Endothelial cell of umbilical vein (primary cell): ENCODE measurements around the gene PTOV1. TPM values are rescaled to one million over a fixed set of nuclear protein-coding genes. Genes with fewer than 3 reads are reported as not detected.

ENCODE experiments used
- BruUV-seq: library from RNA; stranded (reverse); fragments of 400-500 nt; replicated peaks from 2 replicates; lab custom pipeline; 2021; lab: Mats Ljungman, UMichigan
- CTCF ChIA-PET: fragments of 300-600, 350-600 bp; sonication (Branson Sonifier 250); formaldehyde crosslinking; loops from one replicate; lab custom pipeline; 2021; ENCODE audit warnings: antibody characterized with exemption, inconsistent platforms; lab: Charles Lee
- POLR2A ChIA-PET: fragments of 300-600, 350-600 bp; sonication (Branson Sonifier 250); formaldehyde crosslinking; loops from one replicate; lab custom pipeline; 2021; ENCODE audit warnings: antibody characterized with exemption, inconsistent platforms; lab: Charles Lee
- DNase-seq: peaks from one replicate; pipeline ENCODE4 v3.0.0-alpha.2; 2011; ENCODE audit warnings: low read depth, low spot score
- FAIRE-seq: peaks from 2 replicates; lab custom pipeline; 2011; peaks lifted over from hg19 to GRCh38; lab: Jason Lieb, UNC
- H2AFZ ChIP-seq: 2 replicates; pipeline ENCODE4 v1.6.0; 2012; ENCODE audit warnings: low read depth, low read length, control low read depth, inconsistent platforms
- H3K27ac ChIP-seq: 2 replicates; pipeline ENCODE4 v1.5.1; 2011; ENCODE audit warnings: low read depth, mild to moderate bottlenecking, control low read depth, low read length, moderate library complexity; ENCODE audit not compliant: insufficient read depth
- H3K27me3 ChIP-seq, 2 experiments: 2 replicates each; pipeline versions ENCODE4 v1.6.0 to v1.6.1; 2011; ENCODE audit warnings: low read length in 2 of 2, mixed read lengths in 1 of 2; ENCODE audit not compliant: control insufficient read depth in 2 of 2, insufficient read depth in 2 of 2
- H3K36me3 ChIP-seq, 2 experiments: 2 replicates in 1 of 2; 3 replicates in 1 of 2; pipeline ENCODE4 v1.5.1; 2011; ENCODE audit warnings: low read length in 2 of 2, mild to moderate bottlenecking in 1 of 2, moderate library complexity in 1 of 2; ENCODE audit not compliant: control insufficient read depth in 2 of 2, insufficient read depth in 2 of 2; ENCODE audit errors: extremely low read depth in 1 of 2
- H3K4me1 ChIP-seq: 3 replicates; pipeline ENCODE4 v1.5.1; 2011; ENCODE audit warnings: mild to moderate bottlenecking, low read length; ENCODE audit not compliant: control insufficient read depth, insufficient read depth; ENCODE audit errors: extremely low read depth
- H3K4me2 ChIP-seq: 2 replicates; pipeline ENCODE4 v1.6.1; 2011; ENCODE audit warnings: low read length, control low read depth, mixed read lengths; ENCODE audit not compliant: insufficient read depth
- H3K4me3 ChIP-seq, 3 experiments: fragments of 200-600 bp in 1 of 3; sonication (generic), shearing (Covaris generic) in 1 of 3; replicated peaks in 1 of 3; 2 replicates each; pipeline ENCODE4 v1.5.1; 2011 to 2016; ENCODE audit warnings: control low read depth in 3 of 3, low read length in 3 of 3, mild to moderate bottlenecking in 2 of 3, inconsistent platforms in 1 of 3, low read depth in 1 of 3, moderate library complexity in 1 of 3; ENCODE audit not compliant: insufficient read depth in 1 of 3
- H3K79me2 ChIP-seq: 2 replicates; pipeline ENCODE4 v1.6.0; 2012; ENCODE audit warnings: low read length, inconsistent platforms; ENCODE audit not compliant: control insufficient read depth, insufficient read depth
- H3K9ac ChIP-seq: replicated peaks from 2 replicates; pipeline ENCODE3; 2011; ENCODE audit warnings: low read length, control low read depth; ENCODE audit not compliant: insufficient read depth; ENCODE audit errors: extremely low read depth
- H3K9me1 ChIP-seq: replicated peaks from 3 replicates; pipeline ENCODE4 v1.6.0; 2011; ENCODE audit warnings: mild to moderate bottlenecking, low read length; ENCODE audit not compliant: control insufficient read depth, insufficient read depth; ENCODE audit errors: extremely low read depth
- H3K9me3 ChIP-seq: replicated peaks from 2 replicates; pipeline ENCODE4 v1.5.1; 2012; ENCODE audit warnings: low read length, inconsistent platforms; ENCODE audit not compliant: control insufficient read depth, insufficient read depth
- H4K20me1 ChIP-seq: replicated peaks from 2 replicates; pipeline ENCODE3; 2011; ENCODE audit warnings: mild to moderate bottlenecking, low read length; ENCODE audit not compliant: control insufficient read depth, insufficient read depth; ENCODE audit errors: extremely low read depth
- EZH2 ChIP-seq: IDR thresholded peaks from 2 replicates; pipeline ENCODE4 v1.6.1; 2012; ENCODE audit warnings: borderline replicate concordance, low read depth, mild to moderate bottlenecking, moderate library complexity, low read length, inconsistent platforms; ENCODE audit not compliant: severe bottlenecking
- FOS ChIP-seq: IDR thresholded peaks from 2 replicates; pipeline ENCODE4 v1.6.1; 2011; ENCODE audit warnings: mild to moderate bottlenecking, low read length, moderate library complexity, borderline replicate concordance; ENCODE audit not compliant: insufficient read depth
- GATA2 ChIP-seq: IDR thresholded peaks from 2 replicates; pipeline ENCODE4 v1.7.0; 2011; ENCODE audit warnings: low read depth, mild to moderate bottlenecking, moderate library complexity, mixed read lengths, low read length; ENCODE audit not compliant: insufficient read length, insufficient read depth
- JUN ChIP-seq: IDR thresholded peaks from 2 replicates; pipeline ENCODE4 v1.6.1; 2011; ENCODE audit warnings: borderline replicate concordance, low read depth; ENCODE audit not compliant: insufficient read length, insufficient read depth
- MYC ChIP-seq: IDR thresholded peaks from one replicate; pipeline ENCODE4 v1.6.1; 2011; ENCODE audit warnings: mild to moderate bottlenecking, low read depth, low read length
- POLR2A ChIP-seq: IDR thresholded peaks from 2 replicates; pipeline ENCODE4 v1.6.1; 2012; ENCODE audit warnings: low read depth, mild to moderate bottlenecking, control low read depth, low read length
- POLR2AphosphoS5 ChIP-seq: IDR thresholded peaks from 2 replicates; pipeline ENCODE4 v1.6.1; 2012; ENCODE audit warnings: low read depth, mild to moderate bottlenecking, control low read depth, low read length, moderate library complexity; ENCODE audit not compliant: insufficient read depth
- dilution Hi-C: fragments of 300-500 bp; cut with MboI; formaldehyde crosslinking; loops from one replicate; pipeline ENCODE4 v1.15.0; 2019; ENCODE audit warnings: low sequenced_read_pairs; ENCODE audit not compliant: extremely low pct_ligation_motif_present
- intact Hi-C: fragments of 100-400 bp; cut with micrococcal nuclease; formaldehyde crosslinking; loops from one replicate; pipeline ENCODE4 v1.10.0; 2022
- polyA plus RNA-seq, 4 experiments: library from polyadenylated mRNA; depleted of rRNA in 3 of 4; stranded (reverse) in 3 of 4; unstranded in 1 of 4; fragments of >200 nt; gene quantifications; 2 replicates each; pipeline versions ENCODE4 v1.2.1 to v1.2.3, GENCODE V29; 2011 to 2012; ENCODE audit warnings: missing spikeins in 1 of 4
- total RNA-seq: library from RNA; stranded (reverse); gene quantifications from 2 replicates; pipeline ENCODE4 v1.2.3, GENCODE V29; 2021
- TF ChIP-seq, protein P1 (sequence below): IDR thresholded peaks from 2 replicates; pipeline ENCODE4 v1.6.1; 2011; ENCODE audit not compliant: insufficient read depth, insufficient read length
- TF ChIP-seq, protein P2 (sequence below), 2 donors: IDR thresholded peaks; 1 replicate in 1 of 2; 2 replicates in 1 of 2; pipeline ENCODE4 v1.5.1; 2011; ENCODE audit warnings: low read length in 2 of 2, mild to moderate bottlenecking in 2 of 2, moderate library complexity in 2 of 2, control low read depth in 1 of 2, inconsistent platforms in 1 of 2, low read depth in 1 of 2; ENCODE audit not compliant: insufficient read depth in 1 of 2; ENCODE audit errors: extremely low read depth in 1 of 2

Gene PTOV1
- total and polyA plus RNA-seq, 2 donors (not counting 3 experiments of a cell fraction or from before 2014, with no cell fraction given), result 116 to 184 TPM

DNA sequence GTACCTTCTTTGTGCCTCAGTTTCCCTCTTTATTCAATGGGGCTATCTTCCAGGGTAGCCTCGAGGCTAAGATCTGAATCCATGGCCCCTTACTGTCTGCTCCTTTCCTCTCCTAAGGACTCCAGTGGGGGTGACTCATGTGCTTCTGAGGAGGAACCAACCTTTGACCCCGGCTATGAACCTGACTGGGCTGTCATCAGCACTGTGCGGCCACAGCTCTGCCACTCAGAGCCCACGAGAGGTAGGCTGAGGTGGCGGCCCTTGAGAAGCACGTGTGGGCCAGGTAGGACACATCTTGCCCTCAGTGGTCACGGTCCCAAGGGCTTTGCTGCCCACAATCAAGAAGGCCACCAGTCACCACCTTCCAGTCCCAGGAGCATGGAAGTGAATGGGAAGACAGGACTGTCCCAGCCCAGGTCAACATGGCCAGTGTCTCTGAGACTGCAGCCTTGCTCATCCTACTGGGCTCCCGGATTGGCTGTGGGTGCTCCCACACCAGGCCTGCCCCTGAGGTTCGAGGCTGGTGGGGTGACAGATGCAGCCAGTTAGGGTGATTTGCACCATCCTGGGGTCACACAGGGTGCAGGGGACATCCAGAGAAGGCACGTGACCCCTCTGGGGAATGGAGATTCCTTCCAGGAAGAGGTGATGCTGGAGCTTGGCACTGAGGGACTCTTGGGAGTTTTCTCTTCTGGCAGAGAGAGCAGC is 29.4 kb downstream of the PTOV1 start:
- no peaks in the 10 kb centered on the region for H4K20me1 ChIP-seq
- H3K36me3 ChIP-seq, result peaks cover 18 to 45% of the 10 kb centered on the region in 2 experiments
- H3K4me3 ChIP-seq, result no peak overlapping the region
- peaks cover 7% of the 10 kb centered on the region for H3K79me2 ChIP-seq
- H3K9ac ChIP-seq, result no peak overlapping the region
- intact Hi-C loops, result no loop called here
- H3K9me3 ChIP-seq, result no peaks in the 10 kb centered on the region
- no peak overlapping the region for H3K4me2 ChIP-seq
- POLR2A ChIA-PET, result interaction anchor here (0.6 kb wide), 1 partner anchor 16 kb away, joined by 3 read pairs; the partner anchor contains the start of gene IL4I1
- no TSS peak for BruUV-seq
- dilution Hi-C loops, result no loop called here
- no peaks in the 10 kb centered on the region for H3K27me3 ChIP-seq
- no peak overlapping the region for H3K27ac ChIP-seq
- TF ChIP-seq MYC (no peak), POLR2A (no peak), JUN (no peak), EZH2 (no peak), FOS (no peak), POLR2AphosphoS5 (no peak), GATA2 (no peak)
- TF ChIP-seq, protein P1, sequence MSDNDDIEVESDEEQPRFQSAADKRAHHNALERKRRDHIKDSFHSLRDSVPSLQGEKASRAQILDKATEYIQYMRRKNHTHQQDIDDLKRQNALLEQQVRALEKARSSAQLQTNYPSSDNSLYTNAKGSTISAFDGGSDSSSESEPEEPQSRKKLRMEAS, result no peak
- TF ChIP-seq, protein P2, sequence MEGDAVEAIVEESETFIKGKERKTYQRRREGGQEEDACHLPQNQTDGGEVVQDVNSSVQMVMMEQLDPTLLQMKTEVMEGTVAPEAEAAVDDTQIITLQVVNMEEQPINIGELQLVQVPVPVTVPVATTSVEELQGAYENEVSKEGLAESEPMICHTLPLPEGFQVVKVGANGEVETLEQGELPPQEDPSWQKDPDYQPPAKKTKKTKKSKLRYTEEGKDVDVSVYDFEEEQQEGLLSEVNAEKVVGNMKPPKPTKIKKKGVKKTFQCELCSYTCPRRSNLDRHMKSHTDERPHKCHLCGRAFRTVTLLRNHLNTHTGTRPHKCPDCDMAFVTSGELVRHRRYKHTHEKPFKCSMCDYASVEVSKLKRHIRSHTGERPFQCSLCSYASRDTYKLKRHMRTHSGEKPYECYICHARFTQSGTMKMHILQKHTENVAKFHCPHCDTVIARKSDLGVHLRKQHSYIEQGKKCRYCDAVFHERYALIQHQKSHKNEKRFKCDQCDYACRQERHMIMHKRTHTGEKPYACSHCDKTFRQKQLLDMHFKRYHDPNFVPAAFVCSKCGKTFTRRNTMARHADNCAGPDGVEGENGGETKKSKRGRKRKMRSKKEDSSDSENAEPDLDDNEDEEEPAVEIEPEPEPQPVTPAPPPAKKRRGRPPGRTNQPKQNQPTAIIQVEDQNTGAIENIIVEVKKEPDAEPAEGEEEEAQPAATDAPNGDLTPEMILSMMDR (IDR thresholded peaks at IDR 0.05; ENCODE audit: extremely low read depth in 1 of 2, insufficient read depth in 1 of 2, low read depth in 1 of 2, low read length in 2 of 2), result no peak
- no peaks in the 10 kb centered on the region for H3K9me1 ChIP-seq
- CTCF ChIA-PET, result no interaction called here
- peaks cover 13% of the 10 kb centered on the region for H3K4me1 ChIP-seq
- DNase-seq (no peak), FAIRE-seq (no peak)
- H2AFZ ChIP-seq, result no peak overlapping the region
